Measurements from ENCODE around the gene EPYC. TPM values are rescaled to one million over a fixed set of nuclear protein-coding genes. Genes with fewer than 3 reads are reported as not detected.

EPYC gene
- polyA plus RNA-seq, 1 experiment: 0.11 TPM

- Histone ChIP-seq H3K27me3 (ENCODE audit: control insufficient read depth, insufficient read depth, low read length) (no peaks in the 10 kb centered on the region), H3K27ac (ENCODE audit: low read depth, low read length) (no peak overlapping the region), H3K4me3 (ENCODE audit: low read depth, low read length) (no peak overlapping the region), H3K9me3 (ENCODE audit: control insufficient read depth, insufficient read depth, low read length) (no peaks in the 10 kb centered on the region)
- CTCF ChIA-PET: no interaction called here
- no peak for TF ChIP-seq CTCF (IDR thresholded peaks at IDR 0.05; ENCODE audit: low read depth, low read length)
- no peak for DNase-seq (ENCODE audit: low read depth, low spot score)
- POLR2A ChIA-PET: no interaction called here
Observed at GRCh38 chr12:90964616-90965015, 40.2 kb downstream of the EPYC start.

GRCh38 chr12:90963946-90964345 is 40.8 kb downstream of the EPYC start:
- Histone ChIP-seq H3K9me3 (ENCODE audit: control insufficient read depth, insufficient read depth, low read length) (no peaks in the 10 kb centered on the region), H3K27me3 (ENCODE audit: control insufficient read depth, insufficient read depth, low read length) (no peaks in the 10 kb centered on the region), H3K4me3 (ENCODE audit: low read depth, low read length) (no peak overlapping the region), H3K27ac (ENCODE audit: low read depth, low read length) (no peak overlapping the region)
- TF ChIP-seq CTCF (IDR thresholded peaks at IDR 0.05; ENCODE audit: low read depth, low read length): no peak
- CTCF ChIA-PET: interaction anchor here (0.6 to 1.5 kb wide), 2 partner anchors 12 to 145 kb away, joined by 3 read pairs; no protein-coding TSS in a partner anchor
- DNase-seq (ENCODE audit: low read depth, low spot score): no peak
- POLR2A ChIA-PET: no interaction called here

- CTCF ChIA-PET: interaction anchor here (0.5 to 2.0 kb wide), 8 partner anchors 17 to 421 kb away, joined by 3 to 6 read pairs (median 4); no protein-coding TSS in a partner anchor
- no peak for TF ChIP-seq CTCF (IDR thresholded peaks at IDR 0.05; ENCODE audit: low read depth, low read length)
- Histone ChIP-seq H3K27ac (ENCODE audit: low read depth, low read length) (no peak overlapping the region), H3K9me3 (ENCODE audit: control insufficient read depth, insufficient read depth, low read length) (no peaks in the 10 kb centered on the region), H3K27me3 (ENCODE audit: control insufficient read depth, insufficient read depth, low read length) (no peaks in the 10 kb centered on the region), H3K4me3 (ENCODE audit: low read depth, low read length) (no peak overlapping the region)
- POLR2A ChIA-PET: no interaction called here
- no peak for DNase-seq (ENCODE audit: low read depth, low spot score)
Observed at GRCh38 chr12:90961154-90961553, 43.6 kb downstream of the EPYC start.

- Histone ChIP-seq H3K9me3 (ENCODE audit: control insufficient read depth, insufficient read depth, low read length) (peaks cover 6% of the 10 kb centered on the region), H3K27me3 (ENCODE audit: control insufficient read depth, insufficient read depth, low read length) (no peaks in the 10 kb centered on the region), H3K4me3 (ENCODE audit: low read depth, low read length) (no peak overlapping the region), H3K27ac (ENCODE audit: low read depth, low read length) (no peak overlapping the region)
- ChIA-PET POLR2A (no interaction called here), CTCF (interaction anchor here (0.5 to 2.3 kb wide), 13 partner anchors 10 to 1447 kb away, joined by 3 to 18 read pairs (median 5); partner anchors contain the start of gene LUM)
- peak; percentile 86 for TF ChIP-seq CTCF (IDR thresholded peaks at IDR 0.05; ENCODE audit: low read depth, low read length)
- DNase-seq (ENCODE audit: low read depth, low spot score): no peak
Observed at GRCh38 chr12:90959538-90960139, 45.1 kb downstream of the EPYC start.

- ChIA-PET CTCF (interaction anchor here (0.7 to 2.3 kb wide), 17 partner anchors 10 to 981 kb away, joined by 3 to 18 read pairs (median 4); partner anchors contain the start of gene LUM), POLR2A (no interaction called here)
- no peak overlapping the region for H3K27ac ChIP-seq (ENCODE audit: low read depth, low read length)
- no peak overlapping the region for H3K4me3 ChIP-seq (ENCODE audit: low read depth, low read length)
- TF ChIP-seq CTCF (IDR thresholded peaks at IDR 0.05; ENCODE audit: low read depth, low read length): no peak; the same call in 1 of the 2 replicates
- DNase-seq (ENCODE audit: low read depth, low spot score): no peak
- no peaks in the 10 kb centered on the region for H3K27me3 ChIP-seq (ENCODE audit: control insufficient read depth, insufficient read depth, low read length)
- H3K9me3 ChIP-seq (ENCODE audit: control insufficient read depth, insufficient read depth, low read length): peaks cover 12% of the 10 kb centered on the region
Observed at GRCh38 chr12:90959032-90959431, 45.7 kb downstream of the EPYC start.
